ENCODE measurements around the gene PMFBP1. TPM values are rescaled to one million over a fixed set of nuclear protein-coding genes. Genes with fewer than 3 reads are reported as not detected.

Gene PMFBP1
- polyA plus RNA-seq, 3 donors = 2.9 to 7.6 (median 4.2) TPM

DNA sequence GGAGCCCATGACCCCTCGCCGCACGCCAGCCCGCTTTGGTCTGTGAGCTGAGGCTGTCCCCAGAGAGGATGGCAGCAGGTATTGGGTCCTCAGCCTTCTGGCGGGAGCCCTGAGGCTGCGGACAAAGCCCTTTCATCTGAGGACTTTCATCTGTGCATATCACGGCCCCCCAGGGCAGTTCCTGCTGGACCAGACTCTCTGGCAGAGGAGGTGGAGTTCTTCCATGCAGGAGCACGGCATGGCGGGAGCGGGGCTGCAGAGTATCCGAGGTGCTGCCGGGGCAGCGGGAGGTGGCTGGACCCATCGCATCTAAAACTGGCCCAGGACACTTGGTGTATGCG, 59.5 kb downstream of the PMFBP1 start:
- DNase-seq (ENCODE audit: extremely low read depth in 1 of 11, low read depth in 9 of 11, low spot score in 4 of 11) = no peak

DNA sequence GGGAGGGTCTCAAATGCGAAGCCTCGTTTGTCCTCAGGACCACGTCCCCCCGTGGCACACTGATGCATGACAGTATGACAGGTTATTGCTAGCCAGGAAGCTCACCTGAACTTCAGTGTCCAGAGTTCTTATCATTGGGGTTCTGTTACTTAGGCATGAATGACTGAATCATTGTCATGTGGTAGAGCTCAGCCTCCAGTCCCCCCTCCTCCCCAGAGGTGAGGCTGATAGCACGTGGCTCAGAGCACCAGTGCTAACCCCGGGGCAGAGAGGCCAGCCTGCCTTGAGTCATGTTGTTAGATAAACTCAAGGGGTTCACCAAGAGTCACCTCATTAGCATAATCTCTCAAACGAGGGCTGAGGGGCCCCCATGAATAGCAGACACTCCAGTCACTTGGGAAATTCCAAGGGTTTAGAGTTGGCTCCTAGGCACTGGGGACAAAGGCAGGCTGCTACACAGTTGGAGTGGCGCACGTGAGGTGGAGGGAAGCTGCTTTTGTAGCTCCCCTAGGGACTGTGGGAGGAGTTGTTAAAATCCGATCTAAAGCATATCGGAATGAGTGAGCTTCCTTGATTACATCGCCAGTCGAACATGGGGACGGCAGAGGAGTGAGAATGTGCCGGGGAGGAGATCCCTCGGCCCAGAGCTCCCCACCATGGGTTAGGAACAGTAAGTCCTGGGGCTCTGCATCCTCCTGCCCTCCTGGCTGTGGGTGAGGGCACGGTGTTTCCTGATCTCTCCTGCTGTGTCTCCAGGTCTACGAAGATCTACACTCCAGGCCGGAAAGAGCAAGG, 60.1 kb downstream of the PMFBP1 start:
- no peak for DNase-seq (ENCODE audit: extremely low read depth in 1 of 11, low read depth in 9 of 11, low spot score in 4 of 11)

DNA sequence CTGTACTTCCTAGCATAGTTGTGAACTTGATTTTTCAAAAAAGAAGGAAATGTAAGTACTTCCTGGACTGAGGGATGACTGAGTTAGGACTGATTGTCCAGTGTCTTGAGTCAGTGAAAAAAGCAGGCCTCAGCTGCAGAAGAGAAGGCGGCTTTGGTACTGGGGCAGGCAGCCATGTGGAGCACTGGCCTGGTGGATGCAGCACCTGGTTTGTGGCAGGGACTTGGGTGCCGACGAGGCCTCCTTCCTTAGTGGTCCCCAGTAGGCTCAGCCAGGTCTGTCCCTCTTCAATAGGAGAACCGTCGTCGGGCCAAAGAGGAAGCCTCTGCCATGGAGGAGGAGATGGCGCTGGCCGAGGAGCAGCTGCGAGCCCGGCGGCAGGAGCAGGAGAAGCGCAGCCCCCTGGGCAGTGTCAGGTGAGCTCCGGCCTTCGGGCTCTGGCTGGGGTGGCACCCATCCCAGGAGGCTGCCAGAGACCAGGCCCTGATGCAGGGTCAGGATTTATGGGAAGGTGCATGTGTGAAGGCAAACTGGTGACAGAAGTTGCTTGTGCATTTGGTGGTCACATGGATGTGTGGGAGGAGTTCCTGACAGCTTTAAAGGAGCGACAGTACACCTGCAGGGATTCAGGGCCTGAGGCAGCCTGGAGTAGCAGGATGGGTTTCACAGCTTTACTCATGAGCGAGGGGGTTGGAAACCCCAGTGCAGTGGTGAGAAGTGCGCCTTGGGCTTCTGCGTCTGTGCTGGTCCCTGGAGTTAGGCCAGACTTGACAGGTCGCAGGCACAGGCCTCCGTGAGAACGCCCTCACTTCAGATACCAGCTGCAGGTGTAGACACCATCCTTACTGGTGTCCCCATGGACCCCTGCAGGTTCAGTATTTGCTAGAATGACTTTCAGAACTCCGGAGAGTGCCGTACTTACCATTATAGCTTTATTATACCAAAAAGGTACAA, 61.0 kb downstream of the PMFBP1 start:
- DNase-seq (ENCODE audit: extremely low read depth in 1 of 11, low read depth in 9 of 11, low spot score in 4 of 11) = no peak

DNA sequence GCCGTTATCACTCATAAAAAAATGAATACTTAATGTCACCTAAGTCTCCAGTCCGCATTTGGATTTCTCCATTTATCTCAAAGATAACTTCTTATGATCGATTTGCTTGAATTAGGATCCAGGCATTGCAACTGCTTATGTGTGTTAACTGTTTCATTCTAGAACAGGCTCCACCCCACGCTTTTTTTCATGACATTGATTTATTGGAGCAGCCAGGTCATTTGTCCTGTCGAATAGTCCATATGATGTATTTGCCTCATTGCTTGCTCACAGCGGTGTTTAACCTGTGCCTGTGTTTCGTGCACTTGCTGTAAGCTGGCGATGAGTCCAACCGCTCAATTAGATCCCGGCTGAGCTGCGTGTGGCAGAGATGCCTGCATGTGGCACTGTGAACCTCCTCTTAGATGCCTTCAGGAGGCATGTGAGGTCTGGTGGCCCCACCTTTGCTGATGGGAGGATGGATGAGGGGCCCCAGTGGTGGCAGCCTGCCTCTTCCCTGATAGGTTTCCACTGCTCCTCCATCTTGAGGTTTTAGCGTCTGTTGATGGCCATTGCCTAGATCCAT, 61.9 kb downstream of the PMFBP1 start:
- DNase-seq (ENCODE audit: extremely low read depth in 1 of 11, low read depth in 9 of 11, low spot score in 4 of 11) = no peak

DNA sequence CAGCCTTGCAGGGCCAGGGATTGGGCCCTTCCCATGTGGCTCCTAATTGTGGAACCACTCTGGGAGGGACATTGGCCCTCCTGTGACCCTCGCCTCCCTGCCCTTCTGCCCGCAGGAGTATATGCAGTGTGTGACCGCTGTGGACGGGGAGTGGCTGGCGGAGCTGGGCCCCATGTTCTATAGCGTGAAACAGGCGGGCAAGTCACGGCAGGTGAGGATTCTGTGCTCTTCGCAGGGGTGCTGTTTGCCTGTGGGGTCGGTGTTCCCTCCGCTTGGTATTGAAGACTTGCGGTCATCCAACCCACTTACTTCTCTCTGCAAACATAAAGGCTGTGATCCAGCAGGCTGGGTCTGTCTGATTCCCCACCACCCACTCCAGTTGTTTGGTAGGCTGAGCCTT, 62.7 kb downstream of the PMFBP1 start:
- DNase-seq (ENCODE audit: extremely low read depth in 1 of 11, low read depth in 9 of 11, low spot score in 4 of 11) = no peak

DNA sequence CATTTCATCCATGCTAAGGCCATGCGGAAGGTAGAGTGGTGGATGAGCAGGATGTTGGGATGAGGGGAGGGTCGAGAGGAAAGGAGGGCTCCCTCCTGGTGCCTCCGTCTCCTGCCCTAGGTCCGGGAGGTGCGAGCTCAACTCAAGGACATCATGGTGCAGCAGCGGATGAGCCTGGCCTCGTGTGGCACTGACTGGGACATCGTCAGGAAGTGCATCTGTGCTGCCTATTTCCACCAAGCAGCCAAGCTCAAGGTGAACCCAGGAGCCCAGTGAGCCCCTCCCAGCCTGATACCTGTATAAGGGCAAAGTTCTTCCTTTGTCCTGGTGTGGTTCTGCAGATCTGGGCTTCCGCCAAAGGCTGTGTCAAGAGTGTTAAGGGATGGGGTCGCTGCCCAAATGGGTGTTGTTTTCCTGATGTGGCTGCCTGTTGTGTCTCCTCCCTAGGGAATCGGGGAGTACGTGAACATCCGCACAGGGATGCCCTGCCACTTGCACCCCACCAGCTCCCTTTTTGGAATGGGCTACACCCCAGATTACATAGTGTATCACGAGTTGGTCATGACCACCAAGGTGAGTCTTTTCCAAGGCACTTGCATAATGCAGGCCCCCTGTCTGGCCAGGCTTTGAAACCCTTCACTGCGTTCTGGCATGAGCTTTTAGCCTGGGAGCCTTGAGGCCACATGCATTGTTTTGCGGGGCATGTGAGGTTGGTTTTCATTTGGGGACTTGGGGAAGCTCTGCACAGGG, 63.4 kb downstream of the PMFBP1 start:
- no peak for DNase-seq (ENCODE audit: extremely low read depth in 1 of 11, low read depth in 9 of 11, low spot score in 4 of 11)

DNA sequence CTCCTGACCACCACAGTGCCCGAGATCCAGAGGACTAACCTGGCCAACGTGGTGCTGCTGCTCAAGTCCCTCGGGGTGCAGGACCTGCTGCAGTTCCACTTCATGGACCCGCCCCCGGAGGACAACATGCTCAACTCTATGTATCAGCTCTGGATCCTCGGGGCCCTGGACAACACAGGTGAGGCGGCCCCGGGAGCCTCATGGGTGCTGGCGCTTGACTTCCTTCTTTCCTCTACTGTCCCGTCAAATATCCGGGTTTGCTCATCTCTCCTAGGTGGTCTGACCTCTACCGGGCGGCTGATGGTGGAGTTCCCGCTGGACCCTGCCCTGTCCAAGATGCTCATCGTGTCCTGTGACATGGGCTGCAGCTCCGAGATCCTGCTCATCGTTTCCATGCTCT, 64.6 kb downstream of the PMFBP1 start:
- no peak for DNase-seq (ENCODE audit: extremely low read depth in 1 of 11, low read depth in 9 of 11, low spot score in 4 of 11)

DNA sequence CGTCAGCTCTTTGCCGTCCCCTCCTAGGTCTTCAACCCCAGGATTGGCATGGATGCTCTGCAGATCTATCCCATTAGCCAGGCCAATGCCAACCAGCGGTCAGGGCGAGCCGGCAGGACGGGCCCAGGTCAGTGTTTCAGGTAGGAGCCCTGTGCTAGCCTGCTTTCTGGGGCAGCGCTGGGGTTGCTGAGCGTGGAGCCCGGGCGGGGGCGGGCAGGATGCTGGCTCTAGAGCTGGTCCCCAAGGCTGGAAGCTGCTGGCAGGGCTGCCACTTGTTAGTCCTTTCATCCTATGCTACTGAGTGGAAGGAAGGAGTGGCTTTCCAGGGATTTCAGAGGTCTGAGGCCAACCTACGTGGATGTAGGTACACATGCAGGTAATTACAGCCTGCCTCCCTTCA, 66.0 kb downstream of the PMFBP1 start:
- DNase-seq (ENCODE audit: extremely low read depth in 1 of 11, low read depth in 9 of 11, low spot score in 4 of 11) = no peak

DNA sequence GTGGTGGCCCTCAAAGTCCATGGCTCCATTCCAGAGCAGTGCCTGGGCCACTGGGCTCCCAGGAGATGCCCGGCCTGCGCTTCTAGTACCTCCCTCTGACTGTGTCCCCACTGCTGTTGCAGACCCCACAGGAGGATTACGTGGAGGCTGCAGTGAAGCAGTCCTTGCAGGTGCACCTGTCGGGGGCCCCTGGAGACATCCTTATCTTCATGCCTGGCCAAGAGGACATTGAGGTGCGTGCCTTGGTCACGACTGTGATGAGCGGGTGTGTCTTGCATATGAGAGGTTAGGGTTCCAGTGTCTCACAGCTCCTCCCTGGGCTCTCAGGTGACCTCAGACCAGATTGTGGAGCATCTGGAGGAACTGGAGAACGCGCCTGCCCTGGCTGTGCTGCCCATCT, 67.0 kb downstream of the PMFBP1 start:
- no peak for DNase-seq (ENCODE audit: extremely low read depth in 1 of 11, low read depth in 9 of 11, low spot score in 4 of 11)

DNA sequence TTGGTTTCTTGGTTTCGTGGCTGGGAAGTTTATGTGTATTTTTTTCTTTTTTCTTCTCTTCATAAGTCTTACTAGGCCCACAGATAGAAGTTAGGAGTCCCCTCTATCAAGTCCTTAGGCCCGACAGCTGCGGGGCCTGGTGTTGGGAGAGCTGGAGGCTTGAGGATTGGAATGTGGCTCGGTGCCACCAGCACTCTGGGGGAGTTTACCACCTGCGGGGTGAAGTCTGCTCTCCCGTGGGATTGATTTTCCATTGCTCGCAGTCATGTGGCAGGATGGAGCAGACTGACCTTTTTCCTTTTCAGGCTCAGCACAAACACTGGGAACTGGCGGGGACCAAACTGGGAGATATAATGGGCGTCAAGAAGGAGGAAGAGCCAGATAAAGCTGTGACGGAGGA, 70.8 kb downstream of the PMFBP1 start:
- no peak for DNase-seq (ENCODE audit: extremely low read depth in 1 of 11, low read depth in 9 of 11, low spot score in 4 of 11)

DNA sequence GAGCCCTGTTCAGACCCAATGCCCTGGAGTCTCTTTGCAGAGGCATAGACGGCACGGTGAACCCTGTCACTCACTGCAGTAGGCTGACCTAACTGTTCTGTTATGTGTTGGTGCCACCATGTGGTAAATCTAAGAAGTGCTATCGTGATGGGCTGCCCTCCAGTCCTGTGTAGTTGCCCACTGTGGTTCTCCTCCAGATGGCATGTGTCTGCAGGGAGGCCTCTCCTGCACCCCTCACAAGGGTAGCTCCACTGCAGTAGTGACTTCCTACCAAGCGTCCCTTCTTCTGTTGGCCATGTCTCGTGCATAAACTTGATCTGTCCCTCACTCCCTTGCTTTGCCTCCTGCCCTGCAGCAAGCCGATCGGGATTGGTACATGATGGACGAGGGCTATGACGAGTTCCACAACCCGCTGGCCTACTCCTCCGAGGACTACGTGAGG, 72.6 kb downstream of the PMFBP1 start:
- DNase-seq (ENCODE audit: extremely low read depth in 1 of 11, low read depth in 9 of 11, low spot score in 4 of 11) = peak in 6 of 11 donors; percentile 10 to 41 (median 18)

DNA sequence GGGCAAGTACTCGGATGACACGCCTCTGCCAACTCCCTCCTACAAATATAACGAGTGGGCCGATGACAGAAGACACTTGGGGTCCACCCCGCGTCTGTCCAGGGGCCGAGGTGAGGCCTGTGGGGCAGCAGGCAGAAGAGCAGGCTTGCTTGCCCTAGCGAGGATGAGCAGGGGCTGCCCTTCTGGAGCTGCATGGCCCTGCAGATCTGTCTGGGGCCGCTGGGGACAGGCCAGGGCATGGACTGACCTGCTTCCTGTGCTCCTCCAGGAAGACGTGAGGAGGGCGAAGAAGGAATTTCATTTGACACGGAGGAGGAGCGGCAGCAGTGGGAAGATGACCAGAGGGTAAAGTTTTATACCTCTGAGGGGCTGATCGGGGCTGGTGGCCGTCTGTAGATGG, 73.0 kb downstream of the PMFBP1 start:
- no peak for DNase-seq (ENCODE audit: extremely low read depth in 1 of 11, low read depth in 9 of 11, low spot score in 4 of 11)

DNA sequence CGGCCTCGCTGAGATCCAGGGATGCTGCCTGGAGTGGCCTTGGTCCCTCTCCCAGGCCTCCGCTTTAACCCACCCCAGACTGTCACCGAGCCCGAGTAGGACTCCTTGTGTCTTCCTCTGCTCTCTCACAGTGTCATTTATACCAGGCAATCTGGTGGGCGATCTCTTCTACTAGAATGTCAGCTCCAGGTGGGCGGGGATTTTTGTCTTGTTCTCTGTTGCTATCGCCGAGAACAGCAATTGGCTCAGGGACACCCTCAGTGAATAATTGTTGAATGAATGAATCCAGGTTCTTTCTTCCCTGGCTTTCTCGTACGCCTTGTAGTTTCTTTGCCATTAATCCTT, 77.7 kb downstream of the PMFBP1 start:
- DNase-seq (ENCODE audit: extremely low read depth in 1 of 11, low read depth in 9 of 11, low spot score in 4 of 11) = no peak

DNA sequence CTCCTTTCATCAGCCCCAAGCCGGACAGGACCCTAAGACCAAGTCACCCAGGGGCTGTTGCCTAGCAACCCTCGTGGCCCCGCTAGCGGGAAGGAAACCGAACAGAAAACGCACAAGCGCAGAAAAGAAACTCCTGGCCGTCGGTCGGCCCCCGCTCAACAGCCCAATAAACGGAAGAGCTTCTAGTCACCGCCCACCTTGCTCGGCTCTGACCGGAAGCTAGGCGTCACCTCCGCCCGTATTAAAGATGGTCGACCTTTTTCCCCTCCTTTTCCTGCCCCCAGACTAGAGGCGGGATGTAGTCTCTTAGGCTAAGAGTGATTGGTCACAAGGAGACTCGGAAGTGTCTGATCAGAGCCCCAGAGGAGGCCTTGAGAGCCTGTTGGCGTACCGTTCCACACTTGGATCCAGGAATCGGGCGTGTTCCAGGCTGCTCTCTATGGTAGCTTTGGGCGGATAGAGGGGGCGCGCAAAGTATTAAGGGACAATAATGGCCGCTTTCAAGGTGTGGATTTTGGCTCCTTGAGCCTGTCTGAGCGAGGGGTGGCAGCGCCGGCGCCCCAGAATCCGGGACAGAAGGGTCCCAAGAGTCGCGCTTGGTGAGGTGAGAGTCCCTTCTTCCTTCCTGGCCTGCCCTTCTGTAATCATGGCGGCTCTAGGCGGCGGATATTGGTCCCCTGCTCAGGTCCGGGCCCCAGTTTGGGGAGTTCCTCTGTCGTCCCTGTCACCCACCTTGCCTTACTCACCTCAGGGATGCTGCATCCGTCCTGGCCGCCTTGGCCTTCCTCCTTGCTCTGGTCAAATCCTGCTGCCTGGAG, 78.3 kb downstream of the PMFBP1 start, which contains the start of the genes DHX38 and TXNL4B:
TSS of gene DHX38 (plus strand) at position 400 of the 818 bp plus-strand sequence. CDS start 2,311 bp downstream, outside the sequence.
TSS of gene TXNL4B (minus strand) at position 173 of the 818 bp plus-strand sequence. CDS start 2,871 bp downstream, outside the sequence.
- peak; percentile 95 to 99 (median 98) for DNase-seq (ENCODE audit: extremely low read depth in 1 of 11, low read depth in 9 of 11, low spot score in 4 of 11)

DNA sequence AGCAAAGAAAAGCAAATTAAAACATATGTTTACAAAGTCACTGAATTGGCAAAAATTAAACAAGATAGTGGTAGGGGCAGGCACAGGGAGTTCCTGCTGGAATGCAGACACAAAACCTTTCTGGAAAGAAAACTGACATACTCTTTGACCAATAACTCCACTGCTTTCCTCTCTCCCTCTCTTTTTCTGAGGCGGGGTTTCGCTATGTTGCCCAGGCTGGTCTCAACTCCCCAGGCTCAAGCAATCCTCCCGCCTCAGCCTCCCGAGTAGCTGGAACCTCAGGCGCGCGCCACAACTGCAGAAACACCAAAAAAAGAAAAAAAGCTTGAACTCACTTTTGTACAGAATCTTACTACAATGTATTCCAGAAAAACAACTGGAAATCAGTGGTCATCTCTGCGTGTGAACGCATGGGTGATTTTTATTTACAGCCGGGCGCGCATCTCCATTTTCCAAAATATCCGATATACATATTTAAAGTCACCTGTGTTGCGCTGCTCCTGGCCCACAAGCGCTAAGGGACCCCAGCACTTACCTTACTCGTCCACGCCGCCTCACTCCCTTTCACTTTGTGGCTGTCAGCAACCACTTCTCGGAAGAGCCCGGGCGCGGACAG, 79.0 kb downstream of the PMFBP1 start:
- DNase-seq (ENCODE audit: extremely low read depth in 1 of 11, low read depth in 9 of 11, low spot score in 4 of 11) = peak in 3 of 11 donors; percentile 18 to 22 (median 20)

DNA sequence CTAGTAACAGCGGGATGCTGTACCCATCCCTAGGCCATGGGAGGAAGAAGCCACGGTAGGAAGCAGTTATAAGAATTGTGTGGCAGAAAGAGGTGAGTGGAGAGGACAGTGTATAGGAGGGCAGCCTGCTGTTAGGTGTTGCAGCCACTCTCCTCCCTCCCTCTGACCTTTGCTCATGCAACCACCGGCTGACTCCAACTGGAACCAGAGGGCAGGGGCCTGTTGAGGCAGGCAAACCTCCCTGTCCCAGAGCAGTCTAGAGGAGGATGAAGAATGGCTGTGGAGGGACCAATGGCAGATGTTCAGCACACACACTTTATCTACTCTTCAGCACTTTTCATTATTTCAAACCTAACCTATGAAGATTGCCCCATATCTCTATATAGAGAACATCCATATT, 80.7 kb downstream of the PMFBP1 start:
- DNase-seq (ENCODE audit: extremely low read depth in 1 of 11, low read depth in 9 of 11, low spot score in 4 of 11) = no peak

DNA sequence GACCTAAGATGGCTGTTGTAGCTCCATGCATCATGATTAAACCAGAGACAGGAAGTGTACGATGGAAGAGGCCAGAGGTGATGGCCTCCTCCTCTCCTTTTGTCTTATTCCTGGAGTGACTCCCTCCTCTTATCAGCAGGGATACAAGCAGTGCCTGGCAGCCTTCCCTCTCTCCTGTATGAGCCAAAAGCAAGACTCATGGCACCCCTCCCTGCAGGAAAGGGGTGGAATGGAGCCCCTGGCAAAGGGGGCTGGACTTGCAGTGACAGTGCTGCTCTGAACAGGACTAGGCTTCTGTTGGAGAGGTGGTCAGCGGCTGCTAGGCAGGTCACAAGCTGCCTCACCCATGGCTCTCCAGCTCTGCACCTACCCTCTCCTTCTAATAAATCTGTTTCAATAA, 87.0 kb downstream of the PMFBP1 start:
- DNase-seq (ENCODE audit: extremely low read depth in 1 of 11, low read depth in 9 of 11, low spot score in 4 of 11) = no peak

DNA sequence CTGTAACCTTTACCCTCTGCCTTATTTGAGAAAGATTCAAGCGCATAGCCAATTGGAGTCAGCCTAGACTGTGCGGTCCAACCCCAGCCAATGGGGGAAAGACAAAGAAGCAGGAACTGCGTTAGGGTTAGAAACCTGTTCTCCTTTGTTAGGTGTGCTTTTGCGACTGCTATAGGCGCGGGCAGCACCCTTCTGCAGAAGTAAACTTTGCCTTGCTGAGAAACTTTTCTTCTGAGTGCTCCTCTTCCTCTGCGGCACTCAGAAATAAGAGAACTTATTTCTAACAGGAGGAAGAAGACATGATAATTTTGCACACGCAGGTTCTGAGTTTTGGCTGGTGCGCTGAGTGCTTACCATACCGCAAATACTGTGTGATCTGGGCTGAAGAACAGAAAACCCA, 87.5 kb downstream of the PMFBP1 start:
- no peak for DNase-seq (ENCODE audit: extremely low read depth in 1 of 11, low read depth in 9 of 11, low spot score in 4 of 11)

Data from renal cortex interstitium (tissue), 11 donors.